H1 (cell line): ENCODE results near the gene SBDS. TPM values are rescaled to one million over a fixed set of nuclear protein-coding genes. Genes with fewer than 3 reads are reported as not detected.
"Not testable (repeated sequence)": the region's sequence is repeated elsewhere in the genome, so short reads cannot be mapped to it uniquely, and the experiment has no call there.

ENCODE experiments used
- CTCF ChIA-PET: fragments of 300-600 bp; sonication (Branson Sonifier 250); formaldehyde crosslinking; loops from one replicate; lab custom pipeline; 2021; ENCODE audit not compliant: partially characterized antibody; lab: Charles Lee
- POLR2A ChIA-PET: fragments of 300-600 bp; sonication (Branson Sonifier 250); formaldehyde crosslinking; loops from one replicate; lab custom pipeline; 2021; ENCODE audit warnings: inconsistent platforms; ENCODE audit not compliant: partially characterized antibody; lab: Charles Lee
- DNase-seq, 2 experiments: peaks; one replicate each; pipeline versions ENCODE4 v3.0.0 to v3.0.0-alpha.2; 2010 to 2022; ENCODE audit warnings: low spot score in 2 of 2, low read depth in 1 of 2, mixed read lengths in 1 of 2
- FAIRE-seq: peaks from 2 replicates; lab custom pipeline; 2011; peaks lifted over from hg19 to GRCh38; lab: Jason Lieb, UNC
- H2AFZ ChIP-seq: 2 replicates; pipeline ENCODE4 v1.8.1; 2012; ENCODE audit warnings: low read length, inconsistent platforms
- H2AK5ac ChIP-seq: 2 replicates; pipeline ENCODE4 v1.6.1; 2013; ENCODE audit warnings: low read depth, low read length
- H2BK120ac ChIP-seq: replicated peaks from 2 replicates; pipeline ENCODE3; 2013; ENCODE audit warnings: low read depth, low read length, inconsistent platforms
- H2BK12ac ChIP-seq: 2 replicates; pipeline ENCODE4 v1.6.1; 2013; ENCODE audit warnings: low read depth, low read length
- H2BK15ac ChIP-seq: 2 replicates; pipeline ENCODE4 v1.6.1; 2013; ENCODE audit warnings: low read length
- H2BK20ac ChIP-seq: 2 replicates; pipeline ENCODE4 v1.6.1; 2013; ENCODE audit warnings: low read length
- H2BK5ac ChIP-seq: 2 replicates; pipeline ENCODE4 v1.6.1; 2013; ENCODE audit warnings: low read depth, low read length
- H3K14ac ChIP-seq: 2 replicates; pipeline ENCODE4 v1.6.1; 2013; ENCODE audit warnings: inconsistent platforms; ENCODE audit not compliant: insufficient read length
- H3K18ac ChIP-seq: 2 replicates; pipeline ENCODE4 v1.6.1; 2013; ENCODE audit warnings: low read length; ENCODE audit errors: extremely low read depth
- H3K23ac ChIP-seq: 2 replicates; pipeline ENCODE4 v1.6.1; 2013; ENCODE audit warnings: inconsistent platforms; ENCODE audit not compliant: insufficient read length
- H3K23me2 ChIP-seq: 2 replicates; pipeline ENCODE4 v1.6.1; 2013; ENCODE audit warnings: low read depth, low read length
- H3K27ac ChIP-seq: 2 replicates; pipeline ENCODE4 v1.6.1; 2011; ENCODE audit warnings: low read depth, low read length, inconsistent platforms
- H3K27me3 ChIP-seq, 4 experiments: replicated peaks in 1 of 4; 1 replicate in 1 of 4; 2 replicates in 3 of 4; pipeline versions ENCODE4 v1.6.1 to v1.8.1; 2011 to 2013; ENCODE audit warnings: low read length in 3 of 4, mild to moderate bottlenecking in 3 of 4, inconsistent platforms in 2 of 4, mixed read lengths in 2 of 4, moderate library complexity in 1 of 4; ENCODE audit not compliant: control insufficient read depth in 3 of 4, insufficient read depth in 3 of 4; ENCODE audit errors: extremely low read depth in 1 of 4
- H3K36me3 ChIP-seq, 4 experiments: 2 replicates each; pipeline versions ENCODE4 v1.6.1 to v1.8.1; 2011 to 2013; ENCODE audit warnings: mild to moderate bottlenecking in 4 of 4, low read length in 3 of 4, moderate library complexity in 2 of 4, control low read depth in 1 of 4, inconsistent platforms in 1 of 4; ENCODE audit not compliant: insufficient read depth in 4 of 4, control insufficient read depth in 2 of 4
- H3K4ac ChIP-seq: replicated peaks from 2 replicates; pipeline ENCODE3; 2013; ENCODE audit warnings: low read length, low read depth, mixed read lengths, inconsistent platforms; ENCODE audit not compliant: insufficient read length
- H3K4me1 ChIP-seq, 4 experiments: replicated peaks in 1 of 4; 1 replicate in 1 of 4; 2 replicates in 3 of 4; pipeline versions ENCODE4 v1.6.1 to v1.8.1; 2011 to 2013; ENCODE audit warnings: low read length in 3 of 4, inconsistent platforms in 2 of 4, mixed read lengths in 1 of 4; ENCODE audit not compliant: insufficient read depth in 4 of 4, control insufficient read depth in 3 of 4
- H3K4me2 ChIP-seq, 2 experiments: 2 replicates each; pipeline versions ENCODE4 v1.6.1 to v1.8.1; 2011 to 2013; ENCODE audit warnings: low read depth in 2 of 2, low read length in 2 of 2, control low read depth in 1 of 2, inconsistent platforms in 1 of 2, mild to moderate bottlenecking in 1 of 2; ENCODE audit not compliant: insufficient read depth in 1 of 2
- H3K4me3 ChIP-seq, 4 experiments: fragments of 200-600, 300-600 bp in 1 of 4; sonication (generic), shearing (Covaris generic), sonication (Bioruptor Twin) in 1 of 4; 2 replicates each; pipeline versions ENCODE4 v1.5.1 to v1.8.1; 2011 to 2016; ENCODE audit warnings: low read length in 4 of 4, low read depth in 3 of 4, control low read depth in 2 of 4, inconsistent platforms in 2 of 4, mild to moderate bottlenecking in 2 of 4, mixed read lengths in 1 of 4, moderate library complexity in 1 of 4; ENCODE audit not compliant: insufficient read depth in 2 of 4; ENCODE audit errors: extremely low read depth in 1 of 4
- H3K56ac ChIP-seq: replicated peaks from 2 replicates; pipeline ENCODE3; 2013; ENCODE audit warnings: low read depth, mild to moderate bottlenecking, mixed read lengths, low read length, inconsistent platforms; ENCODE audit not compliant: insufficient read length
- H3K79me1 ChIP-seq: 2 replicates; pipeline ENCODE4 v1.6.1; 2013; ENCODE audit warnings: low read depth, low read length, control low read depth
- H3K79me2 ChIP-seq, 2 experiments: 2 replicates each; pipeline versions ENCODE4 v1.6.1 to v1.8.1; 2012 to 2013; ENCODE audit warnings: low read length in 2 of 2, mild to moderate bottlenecking in 2 of 2, inconsistent platforms in 1 of 2; ENCODE audit not compliant: insufficient read depth in 2 of 2, control insufficient read depth in 1 of 2
- H3K9ac ChIP-seq, 4 experiments: replicated peaks in 1 of 4; 1 replicate in 1 of 4; 2 replicates in 3 of 4; pipeline versions ENCODE4 v1.6.1 to v1.8.1; 2011 to 2013; ENCODE audit warnings: low read depth in 3 of 4, low read length in 3 of 4, control low read depth in 2 of 4, mild to moderate bottlenecking in 2 of 4, moderate library complexity in 2 of 4, inconsistent platforms in 1 of 4; ENCODE audit errors: extremely low read depth in 1 of 4
- H3K9me3 ChIP-seq, 2 experiments: 2 replicates each; pipeline versions ENCODE4 v1.6.1 to v1.8.1; 2012 to 2013; ENCODE audit warnings: mild to moderate bottlenecking in 2 of 2, moderate library complexity in 2 of 2, control low read depth in 1 of 2, inconsistent platforms in 1 of 2, low read depth in 1 of 2, low read length in 1 of 2, mixed read lengths in 1 of 2; ENCODE audit not compliant: insufficient read depth in 2 of 2
- H4K20me1 ChIP-seq, 2 experiments: replicated peaks in 1 of 2; 2 replicates each; pipeline versions ENCODE3 to v1.8.1; 2011 to 2013; ENCODE audit warnings: inconsistent platforms in 2 of 2, low read length in 2 of 2, mild to moderate bottlenecking in 1 of 2; ENCODE audit not compliant: insufficient read depth in 2 of 2, control insufficient read depth in 1 of 2
- H4K5ac ChIP-seq: 2 replicates; pipeline ENCODE4 v1.6.1; 2013; ENCODE audit warnings: low read length, low read depth, mixed read lengths, inconsistent platforms; ENCODE audit not compliant: insufficient read length
- H4K8ac ChIP-seq: 2 replicates; pipeline ENCODE4 v1.8.0; 2013; ENCODE audit warnings: mild to moderate bottlenecking, moderate library complexity, low read length, inconsistent platforms; ENCODE audit not compliant: insufficient read depth; ENCODE audit errors: extremely low read depth
- H4K91ac ChIP-seq: replicated peaks from 2 replicates; pipeline ENCODE3; 2013; ENCODE audit warnings: low read length, mixed read lengths, inconsistent platforms; ENCODE audit not compliant: insufficient read length
- WGBS, 2 experiments: shearing (Covaris generic) in 1 of 2; methylation state at CpG; one replicate each; pipeline versions ENCODE4 v1.1.6 to v1.1.7; 2013 to 2015; ENCODE audit warnings: low lambda C conversion rate in 2 of 2, mixed read lengths in 2 of 2, inconsistent platforms in 1 of 2, low coverage in 1 of 2, missing lambda C conversion rate in 1 of 2; ENCODE audit not compliant: insufficient replicate concordance in 2 of 2, insufficient coverage in 1 of 2, insufficient read length in 1 of 2; ENCODE audit errors: extremely low coverage in 1 of 2, missing lambda C conversion rate in 1 of 2; 5-methylcytosine and 5-hydroxymethylcytosine counted together
- polyA plus RNA-seq, 7 experiments: library from polyadenylated mRNA; depleted of rRNA in 3 of 7; stranded (reverse) in 5 of 7; unstranded in 2 of 7; fragments of >200 nt in 5 of 7; fragments of 200-250 nt in 2 of 7; gene quantifications; 1 replicate in 5 of 7; 2 replicates in 1 of 7; 4 replicates in 1 of 7; pipeline versions ENCODE4 v1.2.1 to v1.2.3, GENCODE V29; 2011 to 2013; ENCODE audit warnings: missing spikeins in 2 of 7, mixed read lengths in 2 of 7
- total RNA-seq: library from RNA; stranded (reverse); fragmentation: NEBNext Ultra II Directional; extraction: Animal tissue kit (Norgen Biotek cat#: 25700); gene quantifications from 2 replicates; pipeline ENCODE4 v1.2.1, GENCODE V29; 2021

The SBDS gene
- total and polyA plus RNA-seq, 2 of the 8 experiments (the other 6 are each of a cell fraction or from before 2014, with no cell fraction given) = 8.2 to 27.5 TPM

DNA sequence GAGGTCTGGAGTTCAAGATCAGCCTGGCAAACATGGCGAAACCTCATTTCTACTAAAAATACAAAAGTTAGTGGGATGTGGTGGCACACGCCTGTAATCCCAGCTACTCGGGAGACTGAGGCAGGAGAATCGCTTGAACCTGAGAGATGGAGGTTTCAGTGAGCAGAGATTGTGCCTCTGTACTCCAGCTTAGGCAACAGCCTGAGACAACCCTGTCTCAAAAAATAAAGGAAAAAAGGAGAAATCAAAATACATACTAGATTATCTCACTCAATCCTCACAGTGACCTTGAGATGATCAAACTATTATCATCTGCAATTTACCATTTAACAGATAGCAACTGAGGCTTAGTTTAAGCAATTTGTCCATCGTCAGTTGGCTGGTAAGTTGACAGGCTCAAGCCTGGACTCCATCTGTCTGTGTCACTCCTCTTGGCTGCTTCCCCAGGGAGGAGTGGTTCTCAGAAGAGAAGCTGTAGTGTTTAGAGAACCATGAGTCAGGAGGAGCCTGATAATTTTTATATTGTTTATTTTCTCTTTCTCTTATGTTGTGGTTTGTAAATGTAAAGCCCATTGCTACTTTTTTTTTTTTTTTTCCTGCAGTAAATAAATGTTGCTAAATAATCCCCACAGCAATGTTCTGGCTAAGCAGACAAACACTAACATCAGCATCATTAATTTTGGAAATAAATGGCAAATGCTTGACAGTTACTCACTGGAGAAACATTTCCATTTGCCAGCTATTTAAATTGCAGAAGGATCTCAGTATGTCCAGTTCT is 47.6 kb upstream of the SBDS start:
- H3K79me2 ChIP-seq, H2AFZ ChIP-seq, H3K4me3 ChIP-seq, POLR2A ChIA-PET, H4K8ac ChIP-seq, H3K56ac ChIP-seq, H3K9ac ChIP-seq, H2AK5ac ChIP-seq, H2BK120ac ChIP-seq, H3K79me1 ChIP-seq, H4K91ac ChIP-seq, H3K23ac ChIP-seq, H3K36me3 ChIP-seq, H3K4me2 ChIP-seq, H3K23me2 ChIP-seq, H2BK15ac ChIP-seq, H3K4ac ChIP-seq, H3K18ac ChIP-seq, H3K4me1 ChIP-seq, H2BK20ac ChIP-seq, H4K5ac ChIP-seq, H3K27me3 ChIP-seq, DNase-seq, H4K20me1 ChIP-seq, H2BK12ac ChIP-seq, FAIRE-seq, H2BK5ac ChIP-seq, H3K14ac ChIP-seq, H3K9me3 ChIP-seq, H3K27ac ChIP-seq: not testable (repeated sequence)
- WGBS, 2 experiments = 84% methylated on average over 5 of the region's 5 CpGs; no CpG with 5 or more reads in 1 of the 2 experiments
- CTCF ChIA-PET = interaction anchor here (0.5 kb wide), 1 partner anchor 263 kb away, joined by 3 read pairs; no protein-coding TSS in a partner anchor
